SIG-M5 treated with dmso at 0.1 percent for 504 hours (cell line): ENCODE measurements around the gene SRGAP1.
"Not testable (repeated sequence)": the region's sequence is repeated elsewhere in the genome, so short reads cannot be mapped to it uniquely, and the experiment has no call there.

Source experiments
- DNase-seq: peaks from one replicate; lab custom pipeline; 2025; ENCODE audit not compliant: unreplicated experiment; lab: John Stamatoyannopoulos, UW

Gene SRGAP1

DNA sequence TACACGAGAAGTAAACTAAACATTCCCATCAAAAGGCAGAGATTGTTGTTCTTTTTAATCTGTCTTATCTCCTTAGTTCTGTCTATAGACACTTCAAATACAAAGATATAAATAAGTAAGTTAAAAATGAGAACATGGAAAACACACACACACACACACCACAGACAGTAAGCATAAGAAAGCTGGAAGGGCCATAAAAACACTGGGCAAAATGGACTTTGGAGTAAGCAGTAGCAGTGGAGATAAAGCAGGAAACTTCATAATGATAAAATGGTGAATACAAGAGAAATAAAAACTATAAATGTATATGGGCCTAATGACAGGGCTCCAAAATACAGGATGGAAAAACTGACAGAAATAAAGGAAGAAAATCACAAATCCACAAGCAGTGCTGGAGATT, 345.0 kb downstream of the SRGAP1 start:
- DNase-seq: no peak

- DNase-seq: no peak
These were observed 345.6 kb downstream of the SRGAP1 start for GRCh38 chr12:64190140-64190539.

DNA sequence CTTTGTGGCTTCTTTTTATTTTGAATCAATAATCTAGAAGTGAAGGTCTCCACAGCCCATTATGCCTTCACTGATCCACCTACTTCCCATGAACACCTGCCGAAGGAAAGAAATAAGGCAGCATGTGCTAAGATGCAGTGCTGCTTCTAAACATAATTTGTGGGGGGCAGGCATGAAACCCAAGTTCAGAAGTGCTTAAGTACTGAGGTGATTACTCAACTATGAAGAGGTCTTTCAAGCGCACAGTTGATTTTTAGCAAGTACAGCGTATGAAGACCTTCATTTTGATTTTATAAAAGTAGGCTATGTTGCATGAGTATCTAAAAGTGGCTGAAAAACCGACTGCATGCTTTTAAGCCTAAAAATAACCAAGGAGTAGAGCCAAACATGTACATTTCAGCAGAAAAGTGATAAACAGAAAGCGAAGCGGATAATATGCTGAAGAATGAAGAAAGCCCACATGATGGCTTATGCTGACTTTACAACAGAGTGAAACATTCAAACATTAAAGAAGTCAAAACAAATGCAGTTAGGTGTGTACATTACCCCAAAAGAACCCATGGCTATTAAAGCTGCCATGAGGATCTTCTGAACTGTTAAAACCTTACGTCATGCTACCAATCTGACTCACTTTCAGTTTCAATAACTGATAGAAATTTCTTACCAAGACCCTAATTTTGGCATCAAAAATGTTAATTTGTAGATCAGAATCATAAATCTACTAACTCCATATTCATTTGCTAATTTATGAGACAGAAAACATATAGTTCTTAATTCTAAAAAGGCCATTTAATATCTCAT, 348.3 kb downstream of the SRGAP1 start:
- DNase-seq: no peak

- DNase-seq: no peak
These were observed 349.4 kb downstream of the SRGAP1 start for GRCh38 chr12:64193931-64194330.

DNA sequence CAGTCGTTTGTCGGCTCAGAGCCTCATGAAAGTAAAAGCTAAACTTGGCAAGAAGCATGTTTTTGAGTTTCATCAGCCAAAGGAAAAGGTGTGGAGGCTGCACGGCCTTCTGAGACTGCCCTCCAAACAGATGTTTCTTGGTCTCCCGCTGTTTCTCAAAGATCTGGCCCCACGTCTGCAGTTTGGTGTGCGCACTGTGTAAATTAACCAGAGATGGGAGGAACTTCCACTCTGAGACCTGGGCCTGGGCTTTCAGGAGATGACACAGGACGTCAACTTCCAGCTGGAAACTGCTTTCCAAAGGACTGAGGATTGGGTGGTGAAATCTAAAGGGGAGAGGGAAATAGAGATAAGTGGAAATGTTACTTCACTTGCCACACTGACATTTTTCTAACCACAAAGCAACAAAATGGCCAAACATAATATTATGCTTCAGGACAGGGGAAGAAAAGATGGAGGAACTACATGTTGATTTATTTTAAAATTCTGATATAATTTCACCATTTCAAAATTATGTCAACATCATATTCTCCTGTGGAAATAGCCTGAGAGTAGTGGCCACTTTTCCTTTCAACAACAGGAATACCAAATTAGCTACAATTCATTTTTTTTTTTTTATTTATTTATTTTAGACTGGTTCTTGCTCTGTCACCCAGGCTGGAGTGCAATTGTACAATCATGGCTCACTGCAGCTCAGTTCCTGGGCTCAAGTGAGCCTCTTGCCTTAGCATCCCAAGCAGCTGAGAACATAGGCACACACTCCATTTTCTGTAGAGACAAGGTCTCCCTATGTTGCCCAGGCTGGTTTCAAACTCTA, 350.0 kb downstream of the SRGAP1 start:
- DNase-seq: no peak

DNA sequence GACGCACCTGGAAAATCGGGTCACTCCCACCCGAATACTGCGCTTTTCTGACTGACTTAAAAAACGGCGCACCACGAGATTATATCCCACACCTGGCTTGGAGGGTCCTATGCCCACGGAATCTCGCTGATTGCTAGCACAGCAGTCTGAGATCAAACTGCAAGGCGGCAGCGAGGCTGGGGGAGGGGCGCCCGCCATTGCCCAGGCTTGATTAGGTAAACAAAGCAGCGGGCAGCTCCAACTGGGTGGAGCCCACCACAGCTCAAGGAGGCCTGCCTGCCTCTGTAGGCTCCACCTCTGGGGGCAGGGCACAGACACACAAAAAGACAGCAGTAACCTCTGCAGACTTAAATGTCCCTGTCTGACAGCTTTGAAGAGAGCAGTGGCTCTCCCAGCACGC, 351.3 kb downstream of the SRGAP1 start:
- not testable (repeated sequence) for DNase-seq

DNA sequence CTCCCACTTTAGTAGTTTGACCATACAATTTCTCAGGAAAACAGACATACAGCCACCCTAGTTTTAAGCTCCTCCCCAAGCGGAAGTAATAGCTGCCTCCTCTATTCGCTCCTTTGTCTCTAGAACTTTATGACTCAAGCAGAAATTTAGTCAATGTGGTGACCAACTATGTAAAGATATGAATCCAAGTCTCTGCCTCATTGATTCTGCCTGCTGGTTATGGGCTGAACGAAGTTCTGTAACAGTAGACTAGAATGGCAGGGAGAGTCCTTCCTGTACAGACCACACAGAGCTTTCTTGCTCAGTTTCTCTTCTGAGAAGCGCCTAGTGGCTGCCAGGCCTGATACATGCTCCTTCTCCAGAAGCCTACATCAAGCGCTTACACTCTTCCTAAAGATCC, 358.5 kb downstream of the SRGAP1 start:
- no peak for DNase-seq

GRCh38 chr12:64203775-64204174, 359.3 kb downstream of the SRGAP1 start:
- no peak for DNase-seq

GRCh38 chr12:64205542-64205941, 361.0 kb downstream of the SRGAP1 start:
- no peak for DNase-seq

- no peak for DNase-seq
These were observed 363.0 kb downstream of the SRGAP1 start for GRCh38 chr12:64207453-64207852.
